Small intestine (tissue), 7 donors: Measurements from ENCODE around the gene CACNG6. TPM values are rescaled to one million over a fixed set of nuclear protein-coding genes. Genes with fewer than 3 reads are reported as not detected.

Experiments used
- DNase-seq, 2 donors: peaks; one replicate each; pipeline versions ENCODE4 v3.0.0 to v3.0.0-alpha.2; 2013
- FAIRE-seq: peaks from 2 replicates; lab custom pipeline; 2012; peaks lifted over from hg19 to GRCh38; lab: Jason Lieb, UNC
- H3K27ac ChIP-seq, 3 donors: one replicate each; pipeline ENCODE4 v1.5.1; 2013; ENCODE audit warnings: low read length in 2 of 3, mild to moderate bottlenecking in 2 of 3, control low read depth in 1 of 3, inconsistent platforms in 1 of 3, low read depth in 1 of 3, moderate library complexity in 1 of 3
- H3K27me3 ChIP-seq, 3 donors: one replicate each; pipeline ENCODE4 v1.6.1; 2013; ENCODE audit warnings: low read length in 3 of 3, inconsistent platforms in 1 of 3; ENCODE audit not compliant: control insufficient read depth in 3 of 3, insufficient read depth in 3 of 3
- H3K36me3 ChIP-seq, 3 donors: one replicate each; pipeline ENCODE4 v1.6.1; 2013; ENCODE audit warnings: low read length in 3 of 3, inconsistent platforms in 1 of 3, low read depth in 1 of 3, mild to moderate bottlenecking in 1 of 3, moderate library complexity in 1 of 3; ENCODE audit not compliant: control insufficient read depth in 3 of 3, insufficient read depth in 2 of 3
- H3K4me1 ChIP-seq, 3 donors: one replicate each; pipeline ENCODE4 v1.6.1; 2013; ENCODE audit warnings: low read length in 2 of 3, inconsistent platforms in 1 of 3, low read depth in 1 of 3, mild to moderate bottlenecking in 1 of 3, moderate library complexity in 1 of 3; ENCODE audit not compliant: control insufficient read depth in 3 of 3, insufficient read depth in 2 of 3
- H3K4me3 ChIP-seq, 3 donors: one replicate each; pipeline ENCODE4 v1.5.1; 2013; ENCODE audit warnings: low read length in 3 of 3, control low read depth in 1 of 3, inconsistent platforms in 1 of 3, low read depth in 1 of 3, mild to moderate bottlenecking in 1 of 3, moderate library complexity in 1 of 3
- H3K9me3 ChIP-seq, 2 donors: one replicate each; pipeline ENCODE4 v1.6.1; 2013; ENCODE audit warnings: low read depth in 1 of 2, low read length in 1 of 2; ENCODE audit not compliant: control insufficient read depth in 2 of 2, insufficient read depth in 1 of 2
- WGBS, 3 donors: extraction: QIAGEN DNeasy Blood & Tissue Kit; methylation state at CpG; one replicate each; pipeline ENCODE4 v1.1.7; 2013; 5-methylcytosine and 5-hydroxymethylcytosine counted together
- polyA plus RNA-seq, 4 donors: library from polyadenylated mRNA; stranded (reverse) in 3 of 4; unstranded in 1 of 4; fragments of 200-250 nt in 3 of 4; fragments of 120-200 nt in 1 of 4; gene quantifications; one replicate each; pipeline versions ENCODE4 v1.2.1 to v1.2.3, GENCODE V29; 2013
- donor health status: healthy with polysubstance abuse.
- donor health status: control.
- donor health status: control.
- donor health status: Bipolar disorder and iron deficiency.
- donor health status: healthy.

CACNG6 gene
- polyA plus RNA-seq, 4 donors, result 0.03 to 0.06 TPM; not detected in 2

DNA sequence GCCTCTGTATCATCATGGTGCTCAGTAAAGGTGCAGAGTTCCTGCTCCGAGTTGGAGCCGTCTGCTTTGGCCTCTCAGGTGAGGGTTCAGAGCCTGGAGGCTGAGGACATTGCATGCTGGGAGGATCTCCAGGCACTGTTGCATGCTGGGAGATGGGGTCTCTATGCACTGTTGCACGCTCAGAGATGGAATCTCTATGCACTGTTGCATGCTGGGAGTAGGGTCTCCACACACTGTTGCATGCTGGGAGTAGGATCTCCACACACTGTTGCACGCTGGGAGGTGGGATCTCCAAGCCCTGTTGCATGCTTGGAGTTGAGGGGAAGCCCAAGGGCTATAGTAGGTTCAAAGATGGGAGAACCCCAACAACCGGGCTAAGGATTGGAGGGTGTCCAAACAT, 8.3 kb downstream of the CACNG6 start:
- H3K36me3 ChIP-seq, result no peaks in the 10 kb centered on the region
- FAIRE-seq (no peak), DNase-seq (no peak)
- H3K27ac ChIP-seq, result no peak overlapping the region
- no peaks in the 10 kb centered on the region for H3K9me3 ChIP-seq
- 57 to 75% (median 72%) methylated on average over 5 of the region's 5 CpGs for WGBS, 3 donors
- H3K27me3 ChIP-seq, result peaks cover 0 to 9% (median 2%) of the 10 kb centered on the region in 3 donors
- no peaks in the 10 kb centered on the region for H3K4me1 ChIP-seq
- H3K4me3 ChIP-seq, result no peak overlapping the region

DNA sequence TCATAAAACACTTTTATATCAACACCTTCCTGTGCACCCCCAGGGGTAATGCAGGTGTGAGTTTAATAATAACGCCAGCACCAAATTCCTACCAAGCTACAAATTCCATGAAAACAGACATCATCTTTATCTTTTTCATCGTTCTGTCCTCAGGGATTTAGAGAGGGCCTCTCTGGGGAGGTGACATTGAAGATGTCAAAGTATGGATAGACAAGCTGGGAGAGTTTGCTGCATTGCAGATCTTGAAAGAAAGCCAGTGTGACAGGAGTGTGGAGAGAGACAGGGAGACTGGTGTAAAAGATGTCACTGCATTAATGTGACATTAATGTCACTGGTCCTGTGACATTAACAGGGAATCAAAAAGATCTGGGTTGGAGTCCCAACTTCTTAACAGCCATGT, 10.1 kb downstream of the CACNG6 start:
- WGBS, 3 donors, result 72 to 76% (median 75%) methylated on average over 2 of the region's 2 CpGs
- Histone ChIP-seq H3K4me1 (no peaks in the 10 kb centered on the region), H3K4me3 (no peak overlapping the region), H3K27ac (no peak overlapping the region), H3K27me3 (peaks cover 0 to 2% (median 2%) of the 10 kb centered on the region in 3 donors), H3K36me3 (no peaks in the 10 kb centered on the region), H3K9me3 (no peaks in the 10 kb centered on the region)
- DNase-seq, result no peak
- FAIRE-seq, result no peak

DNA sequence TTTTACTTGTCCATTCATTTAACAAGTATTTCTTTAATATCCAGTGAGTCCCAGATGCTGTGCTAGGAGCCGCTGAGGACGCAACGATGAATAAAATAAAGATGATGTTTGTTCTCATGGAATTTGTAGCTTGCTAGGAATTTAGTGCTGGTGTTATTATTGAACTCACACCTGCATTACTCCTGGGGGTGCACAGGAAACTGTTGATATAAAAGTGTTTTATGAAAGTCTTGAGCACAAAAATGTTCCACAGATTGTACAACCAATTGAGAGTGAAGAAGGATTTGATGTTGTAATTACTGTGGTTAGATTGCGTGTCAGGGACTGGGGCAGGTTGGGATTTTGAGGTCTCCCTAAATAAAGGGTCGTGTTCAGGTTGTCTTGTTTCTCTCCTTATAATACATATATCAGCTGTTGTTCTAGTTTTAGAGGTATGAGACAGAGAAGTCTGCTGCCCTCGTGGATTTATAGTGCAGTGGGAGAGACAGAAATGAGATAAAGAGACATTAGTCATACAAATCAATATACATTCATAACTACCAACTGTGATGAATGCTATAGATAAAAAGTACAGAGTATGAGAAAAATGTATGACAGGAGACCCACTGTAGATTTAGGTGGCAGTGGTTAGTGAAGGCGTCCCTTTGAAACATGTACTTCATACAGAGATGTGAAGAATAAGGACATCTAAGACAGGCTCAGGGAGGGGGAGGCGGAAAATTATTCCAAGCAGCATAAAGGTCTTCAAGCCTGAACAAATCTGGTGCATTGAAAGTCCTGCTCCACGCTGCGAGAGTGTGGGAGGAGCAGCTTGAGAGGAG, 11.3 kb downstream of the CACNG6 start:
- Histone ChIP-seq H3K4me3 (no peak overlapping the region), H3K4me1 (no peaks in the 10 kb centered on the region), H3K9me3 (no peaks in the 10 kb centered on the region), H3K27ac (no peak overlapping the region), H3K27me3 (peaks cover 0 to 2% (median 0%) of the 10 kb centered on the region in 3 donors), H3K36me3 (no peaks in the 10 kb centered on the region)
- FAIRE-seq (no peak), DNase-seq (no peak)
- WGBS, 3 donors, result 65 to 78% (median 67%) methylated on average over 10 of the region's 10 CpGs

DNA sequence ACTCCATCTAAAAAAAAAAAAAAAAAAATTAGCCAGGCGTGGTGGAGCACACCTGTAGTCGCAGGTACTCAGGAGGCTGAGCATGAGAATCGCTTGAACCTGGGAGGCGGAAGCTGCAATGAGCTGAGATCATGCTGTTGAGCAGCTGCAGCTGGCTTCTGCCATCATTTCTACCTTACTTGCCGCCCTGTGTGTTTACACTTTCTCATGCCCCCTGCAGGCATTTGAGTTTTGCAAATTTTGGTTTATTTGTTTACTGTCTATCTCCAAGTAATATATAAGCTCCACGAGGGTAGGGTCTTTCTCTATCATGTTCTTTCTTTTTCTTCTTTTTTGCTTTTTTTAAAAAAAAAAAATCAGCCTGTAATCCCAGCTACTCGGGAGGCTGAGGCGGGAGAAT, 18.0 kb downstream of the CACNG6 start:
- Histone ChIP-seq H3K27ac (no peak overlapping the region), H3K36me3 (no peaks in the 10 kb centered on the region), H3K27me3 (peaks cover 0 to 4% (median 0%) of the 10 kb centered on the region in 3 donors), H3K4me3 (no peak overlapping the region), H3K9me3 (no peaks in the 10 kb centered on the region), H3K4me1 (no peaks in the 10 kb centered on the region)
- FAIRE-seq (no peak), DNase-seq (no peak)
- 74 to 81% (median 78%) methylated on average over 7 to 8 of the region's 8 CpGs for WGBS, 3 donors

DNA sequence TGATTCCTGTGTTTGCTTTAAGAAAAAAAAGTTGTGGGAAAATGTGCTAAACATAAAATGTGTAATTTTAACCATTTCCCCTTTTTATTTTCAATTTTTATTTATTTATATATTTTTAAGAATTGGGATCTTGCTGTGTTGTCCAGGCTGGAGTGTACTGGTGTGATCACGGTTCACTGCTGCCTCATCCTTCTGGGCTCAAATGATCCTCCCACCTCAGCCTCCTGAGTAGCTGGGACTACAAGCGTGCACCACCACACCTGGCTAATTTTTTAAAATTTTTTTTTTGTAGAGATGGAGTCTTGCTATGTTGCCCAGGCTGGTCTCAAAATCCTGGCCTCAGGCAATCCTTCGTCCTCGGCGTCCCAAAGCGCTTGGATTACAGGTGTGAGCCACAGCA, 19.0 kb downstream of the CACNG6 start:
- WGBS, 3 donors, result 87 to 93% (median 89%) methylated on average over 6 of the region's 6 CpGs
- H3K36me3 ChIP-seq, result no peaks in the 10 kb centered on the region
- H3K27ac ChIP-seq, result no peak overlapping the region
- no peaks in the 10 kb centered on the region for H3K9me3 ChIP-seq
- H3K4me1 ChIP-seq, result no peaks in the 10 kb centered on the region
- DNase-seq, result no peak
- FAIRE-seq, result no peak
- H3K4me3 ChIP-seq, result no peak overlapping the region
- peaks cover 0 to 8% (median 0%) of the 10 kb centered on the region in 3 donors for H3K27me3 ChIP-seq

DNA sequence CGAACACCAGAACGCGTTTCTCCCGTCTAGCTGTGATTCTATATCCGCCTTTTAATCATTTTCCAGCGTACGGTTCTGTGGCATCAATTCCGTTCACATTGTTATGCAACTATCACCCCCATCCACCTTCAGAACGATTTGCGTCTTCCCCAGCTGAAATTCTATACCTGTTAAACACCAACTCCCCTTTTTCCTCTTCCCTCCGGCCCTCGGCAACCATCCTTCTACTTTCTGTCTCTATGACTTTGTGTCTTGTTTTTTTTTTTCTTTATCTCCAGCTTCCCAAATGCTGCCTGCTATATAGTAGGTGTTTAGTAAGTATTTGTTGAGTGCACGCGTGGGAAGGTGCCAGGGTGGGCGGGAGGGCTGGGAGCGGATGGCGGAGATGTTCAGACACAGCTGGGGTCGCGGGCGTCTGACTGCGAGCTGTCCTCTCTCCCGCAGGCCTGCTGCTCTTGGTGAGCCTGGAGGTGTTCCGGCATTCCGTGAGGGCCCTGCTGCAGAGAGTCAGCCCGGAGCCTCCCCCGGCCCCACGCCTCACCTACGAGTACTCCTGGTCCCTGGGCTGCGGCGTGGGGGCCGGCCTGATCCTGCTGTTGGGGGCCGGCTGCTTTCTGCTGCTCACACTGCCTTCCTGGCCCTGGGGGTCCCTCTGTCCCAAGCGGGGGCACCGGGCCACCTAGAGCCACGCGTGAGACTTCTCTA, 20.2 kb downstream of the CACNG6 start:
- H3K9me3 ChIP-seq, result no peaks in the 10 kb centered on the region
- peaks cover 0 to 8% (median 0%) of the 10 kb centered on the region in 3 donors for H3K27me3 ChIP-seq
- DNase-seq, result no peak

DNA sequence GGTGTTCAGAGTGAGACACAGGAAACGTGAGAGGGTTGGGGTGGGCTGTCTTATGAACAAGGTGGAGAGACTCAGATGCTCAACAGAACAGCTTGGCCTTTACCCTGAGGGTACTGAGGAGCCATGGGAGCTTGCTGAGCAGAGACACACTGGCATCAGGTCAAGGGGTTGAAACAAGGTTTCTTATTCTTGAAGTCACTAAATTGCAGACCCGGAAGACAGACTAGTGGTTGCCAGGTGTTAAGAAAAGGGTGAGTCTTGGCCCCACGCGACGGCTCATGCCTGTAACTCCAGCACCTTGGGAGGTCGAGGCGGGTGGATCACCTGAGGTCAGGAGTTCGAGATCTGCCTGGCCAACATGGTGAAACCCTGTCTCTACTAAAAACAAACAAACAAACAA, 22.4 kb downstream of the CACNG6 start:
- peaks cover 0 to 8% (median 0%) of the 10 kb centered on the region in 3 donors for H3K27me3 ChIP-seq
- no peaks in the 10 kb centered on the region for H3K4me1 ChIP-seq
- DNase-seq (no peak), FAIRE-seq (no peak)
- H3K4me3 ChIP-seq, result no peak overlapping the region
- H3K36me3 ChIP-seq, result no peaks in the 10 kb centered on the region
- no peak overlapping the region for H3K27ac ChIP-seq
- 67 to 76% (median 68%) methylated on average over 8 of the region's 8 CpGs for WGBS, 3 donors
- no peaks in the 10 kb centered on the region for H3K9me3 ChIP-seq

More for the DNA sequence above, 20.2 kb downstream of the CACNG6 start:
- no peak for FAIRE-seq
- no peak overlapping the region for H3K27ac ChIP-seq
- WGBS, 3 donors, result 35 to 53% (median 51%) methylated on average over 31 to 36 of the region's 36 CpGs
- H3K36me3 ChIP-seq, result no peaks in the 10 kb centered on the region
- no peak overlapping the region for H3K4me3 ChIP-seq
- H3K4me1 ChIP-seq, result no peaks in the 10 kb centered on the region

DNA sequence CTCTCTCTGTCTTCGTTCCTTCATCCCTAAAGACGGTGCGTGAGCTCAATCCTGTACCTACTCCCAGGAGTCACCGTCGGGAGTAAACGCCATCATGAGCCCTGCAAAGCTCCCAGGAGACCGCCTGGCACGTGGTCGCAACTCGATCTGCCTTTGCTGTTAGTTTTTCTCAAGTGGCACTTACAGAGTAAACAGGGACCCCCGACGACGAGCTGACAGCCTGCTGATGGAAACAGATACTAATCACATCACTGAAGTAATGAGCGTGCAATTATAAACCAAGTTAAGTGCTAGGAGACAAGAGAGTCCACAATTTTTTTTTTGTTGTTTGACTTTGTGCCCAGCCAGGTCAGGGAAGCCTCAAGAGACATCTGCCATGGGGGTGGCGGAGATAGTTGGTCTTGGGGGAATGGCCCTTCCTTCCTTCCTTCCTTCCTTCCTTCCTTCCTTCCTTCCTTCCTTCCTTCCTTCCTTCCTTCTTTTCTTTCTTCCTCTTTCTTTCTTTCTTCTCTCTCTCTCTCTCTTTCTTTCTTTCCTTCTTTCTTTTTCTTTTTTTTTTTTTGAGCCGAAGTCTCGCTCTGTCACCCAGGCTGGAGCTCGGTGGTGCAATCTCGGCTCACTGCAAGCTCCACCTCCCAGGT, 23.6 kb downstream of the CACNG6 start:
- WGBS, 3 donors, result 52 to 55% (median 54%) methylated on average over 19 of the region's 19 CpGs
- Histone ChIP-seq H3K4me1 (no peaks in the 10 kb centered on the region), H3K27me3 (peaks cover 0 to 8% (median 0%) of the 10 kb centered on the region in 3 donors), H3K4me3 (no peak overlapping the region), H3K9me3 (no peaks in the 10 kb centered on the region), H3K27ac (no peak overlapping the region), H3K36me3 (no peaks in the 10 kb centered on the region)
- DNase-seq (no peak), FAIRE-seq (no peak)
